ENCODE results near the gene NASP.

- TF ChIP-seq CTCF (IDR thresholded peaks at IDR 0.05; ENCODE audit: insufficient read depth, low read depth, low read length) = no peak
- no peak for TF ChIP-seq EZH2 (IDR thresholded peaks at IDR 0.05; ENCODE audit: insufficient read depth, low read length)
Observed at GRCh38 chr1:45554198-45554597, 29.6 kb upstream of the NASP start.

Data from astrocyte (in vitro differentiated cells and primary cell).